ENCODE results near the gene ADI1.

The ADI1 gene

GRCh38 chr2:3478846-3479385 lies 40.4 kb downstream of the ADI1 start:
- no peak for DNase-seq

- DNase-seq, result no peak
These were observed 42.4 kb downstream of the ADI1 start for GRCh38 chr2:3476985-3477327.

GRCh38 chr2:3476321-3476984 lies 42.9 kb downstream of the ADI1 start:
- DNase-seq, result no peak

GRCh38 chr2:3475771-3476170 lies 43.6 kb downstream of the ADI1 start:
- no peak for DNase-seq

- no peak for DNase-seq
These were observed 46.4 kb downstream of the ADI1 start for GRCh38 chr2:3472966-3473365.

GRCh38 chr2:3472296-3472695 lies 47.0 kb downstream of the ADI1 start:
- no peak for DNase-seq

- no peak for DNase-seq
These were observed 48.2 kb downstream of the ADI1 start for GRCh38 chr2:3470856-3471737.

- DNase-seq, result no peak
These were observed 49.1 kb downstream of the ADI1 start for GRCh38 chr2:3470166-3470651.

GRCh38 chr2:3469486-3469885 lies 49.8 kb downstream of the ADI1 start:
- no peak for DNase-seq

- DNase-seq, result no peak
These were observed 50.9 kb downstream of the ADI1 start for GRCh38 chr2:3468296-3468988.

- DNase-seq, result no peak
These were observed 51.7 kb downstream of the ADI1 start for GRCh38 chr2:3467654-3468053.

GRCh38 chr2:3466966-3467365 lies 52.4 kb downstream of the ADI1 start:
- no peak for DNase-seq

- no peak for DNase-seq
These were observed 52.9 kb downstream of the ADI1 start for GRCh38 chr2:3466482-3466863.

GRCh38 chr2:3465844-3466481 lies 53.4 kb downstream of the ADI1 start:
- DNase-seq, result no peak

- no peak for DNase-seq
These were observed 54.0 kb downstream of the ADI1 start for GRCh38 chr2:3465328-3465727.

- no peak for DNase-seq
These were observed 54.8 kb downstream of the ADI1 start for GRCh38 chr2:3464401-3465005.

- DNase-seq, result no peak
These were observed 55.4 kb downstream of the ADI1 start for GRCh38 chr2:3463944-3464343.

GRCh38 chr2:3463186-3463835 lies 56.0 kb downstream of the ADI1 start:
- no peak for DNase-seq

GRCh38 chr2:3462493-3463104 lies 56.7 kb downstream of the ADI1 start:
- DNase-seq, result no peak

GRCh38 chr2:3461801-3462492 lies 57.4 kb downstream of the ADI1 start:
- DNase-seq, result no peak
